ENCODE data around the gene MOB3B.

DNA sequence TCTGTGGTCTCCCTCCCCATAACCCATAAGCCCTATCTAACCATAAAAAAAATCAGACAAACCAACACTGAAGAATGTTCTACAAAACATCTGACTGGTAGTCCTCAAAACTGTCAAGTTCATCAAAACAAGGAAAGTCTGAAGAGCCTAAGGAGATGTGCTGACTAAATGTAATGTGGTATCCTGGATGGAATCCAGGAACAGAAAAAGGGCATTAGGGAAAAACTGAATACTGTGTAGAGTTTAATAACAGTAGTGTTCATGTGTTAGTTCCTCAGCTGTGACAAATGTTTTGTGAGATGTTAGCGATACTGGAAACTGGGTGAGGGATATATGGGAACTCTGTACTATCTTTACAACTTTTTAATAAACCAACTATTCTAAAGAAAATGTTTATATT is 157.0 kb downstream of the MOB3B start:
- TF ChIP-seq, protein P1, sequence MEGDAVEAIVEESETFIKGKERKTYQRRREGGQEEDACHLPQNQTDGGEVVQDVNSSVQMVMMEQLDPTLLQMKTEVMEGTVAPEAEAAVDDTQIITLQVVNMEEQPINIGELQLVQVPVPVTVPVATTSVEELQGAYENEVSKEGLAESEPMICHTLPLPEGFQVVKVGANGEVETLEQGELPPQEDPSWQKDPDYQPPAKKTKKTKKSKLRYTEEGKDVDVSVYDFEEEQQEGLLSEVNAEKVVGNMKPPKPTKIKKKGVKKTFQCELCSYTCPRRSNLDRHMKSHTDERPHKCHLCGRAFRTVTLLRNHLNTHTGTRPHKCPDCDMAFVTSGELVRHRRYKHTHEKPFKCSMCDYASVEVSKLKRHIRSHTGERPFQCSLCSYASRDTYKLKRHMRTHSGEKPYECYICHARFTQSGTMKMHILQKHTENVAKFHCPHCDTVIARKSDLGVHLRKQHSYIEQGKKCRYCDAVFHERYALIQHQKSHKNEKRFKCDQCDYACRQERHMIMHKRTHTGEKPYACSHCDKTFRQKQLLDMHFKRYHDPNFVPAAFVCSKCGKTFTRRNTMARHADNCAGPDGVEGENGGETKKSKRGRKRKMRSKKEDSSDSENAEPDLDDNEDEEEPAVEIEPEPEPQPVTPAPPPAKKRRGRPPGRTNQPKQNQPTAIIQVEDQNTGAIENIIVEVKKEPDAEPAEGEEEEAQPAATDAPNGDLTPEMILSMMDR (IDR thresholded peaks at IDR 0.05): no peak
- TF ChIP-seq RFX5 (IDR thresholded peaks at IDR 0.05; ENCODE audit: low read length) (no peak), TEAD4 (IDR thresholded peaks at IDR 0.05; ENCODE audit: borderline replicate concordance, insufficient read depth) (no peak), FOXJ3 (CRISPR knock-in tag; IDR thresholded peaks at IDR 0.05) (no peak), POLR2AphosphoS5 (IDR thresholded peaks at IDR 0.05; ENCODE audit: low read depth, low read length) (no peak)
